Testis (tissue), 3 donors: ENCODE data around the gene CHDH. TPM values are rescaled to one million over a fixed set of nuclear protein-coding genes. Genes with fewer than 3 reads are reported as not detected.

ENCODE experiments used
- DNase-seq: peaks from one replicate; pipeline ENCODE4 v3.0.0-alpha.2; 2019
- H3K27ac ChIP-seq, 2 donors: fragments of 200-600 bp; sonication (generic); one replicate each; pipeline ENCODE4 v1.5.1; 2019
- H3K27me3 ChIP-seq: fragments of 200-600 bp; sonication (generic); one replicate; pipeline ENCODE4 v1.5.1; 2019
- H3K36me3 ChIP-seq: fragments of 200-600 bp; sonication (generic); one replicate; pipeline ENCODE4 v1.5.1; 2017; ENCODE audit warnings: low read depth; ENCODE audit errors: missing control alignments
- H3K4me1 ChIP-seq: fragments of 200-600 bp; sonication (generic); one replicate; pipeline ENCODE4 v1.5.1; 2019
- H3K4me3 ChIP-seq, 2 donors: fragments of 200-600 bp; sonication (generic); one replicate each; pipeline ENCODE4 v1.5.1; 2017 to 2019
- H3K9me3 ChIP-seq: fragments of 200-600 bp; sonication (generic); one replicate; pipeline ENCODE4 v1.5.1; 2017
- CTCF ChIP-seq, 3 experiments: fragments of 450-650 bp in 2 of 3; fragments of 200-600 bp in 1 of 3; sonication (generic) in 1 of 3; IDR thresholded peaks; one replicate each; pipeline ENCODE4 v1.5.1; 2016 to 2019; ENCODE audit warnings: antibody characterized with exemption in 3 of 3, mild to moderate bottlenecking in 2 of 3, moderate library complexity in 1 of 3
- POLR2A ChIP-seq: fragments of 450-650 bp; IDR thresholded peaks from one replicate; pipeline ENCODE4 v1.6.1; 2017; ENCODE audit warnings: antibody characterized with exemption, mild to moderate bottlenecking, moderate library complexity
- WGBS, 2 donors: methylation state at CpG; one replicate each; pipeline ENCODE4 v1.1.5; 2018; 5-methylcytosine and 5-hydroxymethylcytosine counted together
- intact Hi-C: fragments of 100-400 bp; cut with DNase I; formaldehyde crosslinking; loops from one replicate; pipeline ENCODE4 v1.15.1; 2023; ENCODE audit warnings: low total_unique reads
- polyA plus RNA-seq: library from polyadenylated mRNA; stranded (reverse); fragments of 350-450 nt; fragmentation: Illumina TruSeq; extraction: RNeasy Lipid Tissue Mini Kit (QIAGEN cat#74804); gene quantifications from one replicate; pipeline ENCODE4 v1.2.3, GENCODE V29; 2014; ENCODE audit warnings: low read depth, low replicate concordance; ENCODE audit not compliant: insufficient read depth
- small RNA-seq, 2 donors: library from RNA; depleted of rRNA; stranded (forward); fragments of <200 nt; gene quantifications; one replicate each; pipeline ENCODE3, GENCODE V24; 2016
- total RNA-seq, 2 donors: library from RNA; depleted of rRNA; stranded (reverse); fragments of >200 nt; gene quantifications; one replicate each; pipeline ENCODE4 v1.2.3, GENCODE V29; 2016

Gene CHDH
- total and polyA plus RNA-seq, 3 donors from 2014 or later: 13.5 to 41.4 (median 28.1) TPM

- TF ChIP-seq POLR2A (no peak), CTCF (IDR thresholded peaks at IDR 0.05) (no peak)
- Histone ChIP-seq H3K27ac (no peak overlapping the region), H3K4me1 (no peaks in the 10 kb centered on the region), H3K4me3 (no peak overlapping the region), H3K36me3 (no peaks in the 10 kb centered on the region), H3K9me3 (no peaks in the 10 kb centered on the region), H3K27me3 (no peaks in the 10 kb centered on the region)
- no peak for DNase-seq
- intact Hi-C loops: no loop called here
- 91 to 92% methylated on average over 11 to 14 of the region's 14 CpGs for WGBS, 2 donors
Observed at GRCh38 chr3:53764026-53764775, 82.0 kb downstream of the CHDH start.

- 80 to 92% methylated on average over 5 to 7 of the region's 7 CpGs for WGBS, 2 donors
- Histone ChIP-seq H3K4me1 (no peaks in the 10 kb centered on the region), H3K27me3 (no peaks in the 10 kb centered on the region), H3K36me3 (no peaks in the 10 kb centered on the region), H3K4me3 (no peak overlapping the region), H3K27ac (no peak overlapping the region), H3K9me3 (no peaks in the 10 kb centered on the region)
- intact Hi-C loops: no loop called here
- DNase-seq: no peak
- TF ChIP-seq POLR2A (no peak), CTCF (IDR thresholded peaks at IDR 0.05) (no peak)
Observed at GRCh38 chr3:53763353-53763752, 82.9 kb downstream of the CHDH start.

Small RNAs within 50 kb of the gene (small RNA-seq; reads per million reads assigned to genes)
- gene AC012467.1: 0 reads per million in 2 donors

Other genes with a start within 250 kb of the CHDH start
- 10 to 100 TPM in 1 of 2 donors, 1 to 10 TPM in 1; 9.5 to 17.5 TPM for gene IL17RB, start 149 bp upstream of the CHDH start, total RNA-seq
- 5.8 TPM for gene IL17RB, start 149 bp upstream of the CHDH start, polyA plus RNA-seq
- gene ACTR8, start 35.7 kb upstream of the CHDH start, total RNA-seq: 10 to 100 TPM; 47.0 to 56.4 TPM
- gene ACTR8, start 35.7 kb upstream of the CHDH start, polyA plus RNA-seq: 60.1 TPM
- 10 to 100 TPM; 49.9 to 61.2 TPM for gene SELENOK, start 45.4 kb upstream of the CHDH start, total RNA-seq
- 95.9 TPM for gene SELENOK, start 45.4 kb upstream of the CHDH start, polyA plus RNA-seq